Activated CD4-positive, alpha-beta T cell treated with anti-CD3 and anti-CD28 coated beads, Interleukin-2, Interleukin-6, amounts not matched to agents 100 ng/mL and 50 ng/mL, durations not matched to agents 16 hours and 8 hours (primary cell): ENCODE data around the gene POLD2.

Experiments used
- DNase-seq: peaks from one replicate; pipeline ENCODE4 v3.0.0-alpha.2; 2020

The POLD2 gene

GRCh38 chr7:44112997-44113763 is 10.2 kb downstream of the POLD2 start:
- no peak for DNase-seq

GRCh38 chr7:44112231-44112996 is 10.9 kb downstream of the POLD2 start:
- DNase-seq, result no peak

- DNase-seq, result no peak
Observed at GRCh38 chr7:44111761-44112160, 11.6 kb downstream of the POLD2 start.

- DNase-seq, result no peak
Observed at GRCh38 chr7:44110719-44111635, 12.4 kb downstream of the POLD2 start.

- no peak for DNase-seq
Observed at GRCh38 chr7:44109991-44110390, 13.4 kb downstream of the POLD2 start.

GRCh38 chr7:44108768-44109750 is 14.3 kb downstream of the POLD2 start:
- no peak for DNase-seq

GRCh38 chr7:44107961-44108767 is 15.2 kb downstream of the POLD2 start:
- no peak for DNase-seq

GRCh38 chr7:44107116-44107960 is 16.0 kb downstream of the POLD2 start:
- no peak for DNase-seq

GRCh38 chr7:44106311-44107065 is 16.9 kb downstream of the POLD2 start:
- DNase-seq, result no peak

GRCh38 chr7:44105832-44106231 is 17.5 kb downstream of the POLD2 start:
- DNase-seq, result no peak

- DNase-seq, result no peak
Observed at GRCh38 chr7:44104860-44105771, 18.2 kb downstream of the POLD2 start.

GRCh38 chr7:44103923-44104859 is 19.2 kb downstream of the POLD2 start, which contains the start of gene AEBP1:
AEBP1 (plus strand) TSS chr7:44104345; CDS start chr7:44104666, 321 bp downstream.
- DNase-seq, result no peak

GRCh38 chr7:44103566-44103922 is 19.8 kb downstream of the POLD2 start:
- DNase-seq, result no peak

GRCh38 chr7:44102846-44103565 is 20.3 kb downstream of the POLD2 start:
- no peak for DNase-seq

- no peak for DNase-seq
Observed at GRCh38 chr7:44101966-44102845, 21.1 kb downstream of the POLD2 start.
